Left lung (tissue), 10 donors: ENCODE results near the gene GPR3. TPM values are rescaled to one million over a fixed set of nuclear protein-coding genes. Genes with fewer than 3 reads are reported as not detected.

Source experiments
- ATAC-seq: fragments of 200-7000 bp; cut with Tn5 transposase; one replicate; pipeline ENCODE4 v1.9.1; 2020; ENCODE audit warnings: moderate library complexity
- DNase-seq, 4 donors: peaks; one replicate each; pipeline ENCODE4 v3.0.0-alpha.2; 2013 to 2020
- H3K27ac ChIP-seq, 2 donors: fragments of 200-600 bp; sonication (generic) in 1 of 2; one replicate each; pipeline versions ENCODE4 v1.5.0 to v1.8.0; 2020 to 2021
- H3K27me3 ChIP-seq, 2 donors: fragments of 200-600 bp; sonication (generic) in 1 of 2; one replicate each; pipeline versions ENCODE4 v1.5.0 to v1.8.0; 2020 to 2021
- H3K36me3 ChIP-seq, 2 donors: fragments of 200-600 bp; sonication (generic) in 1 of 2; one replicate each; pipeline versions ENCODE4 v1.5.0 to v1.8.0; 2020 to 2021
- H3K4me1 ChIP-seq, 2 donors: fragments of 200-600 bp; one replicate each; pipeline ENCODE4 v1.8.0; 2021
- H3K4me3 ChIP-seq, 2 donors: fragments of 200-600 bp; sonication (generic) in 1 of 2; one replicate each; pipeline versions ENCODE4 v1.5.0 to v1.8.0; 2020 to 2021; ENCODE audit warnings: mild to moderate bottlenecking in 1 of 2
- H3K9me3 ChIP-seq, 2 donors: fragments of 200-600 bp; sonication (generic) in 1 of 2; one replicate each; pipeline versions ENCODE4 v1.5.0 to v1.8.0; 2020 to 2021
- intact Hi-C, 2 donors: fragments of 100-400 bp; cut with DNase I; formaldehyde crosslinking; loops; one replicate each; pipeline versions ENCODE4 v1.11.2 to v1.14.2; 2022
- polyA plus RNA-seq, 6 donors: library from polyadenylated mRNA; unstranded; fragments of 120-200 nt; gene quantifications; one replicate each; pipeline ENCODE4 v1.2.1, GENCODE V29; 2013; ENCODE audit not compliant: insufficient read length in 6 of 6
- total RNA-seq, 2 donors: library from RNA; stranded (reverse); fragmentation: NEBNext Ultra II Directional; extraction: Animal tissue kit (Norgen Biotek cat#: 25700); gene quantifications; one replicate each; pipeline ENCODE4 v1.2.1, GENCODE V29; 2021
- TF ChIP-seq, protein P1 (sequence below), 2 donors: fragments of 200-600 bp; sonication (generic) in 1 of 2; IDR thresholded peaks; one replicate each; pipeline versions ENCODE4 v1.5.0 to v1.8.0; 2021; ENCODE audit warnings: antibody characterized with exemption in 2 of 2
- donor health status: DM: no; HTN: yes; CAD: no.
- donor health status: DM: no; HTN: no; CAD: no.

GPR3 gene
- total and polyA plus RNA-seq, 8 donors = 0.16 to 1.7 (median 0.97) TPM

DNA sequence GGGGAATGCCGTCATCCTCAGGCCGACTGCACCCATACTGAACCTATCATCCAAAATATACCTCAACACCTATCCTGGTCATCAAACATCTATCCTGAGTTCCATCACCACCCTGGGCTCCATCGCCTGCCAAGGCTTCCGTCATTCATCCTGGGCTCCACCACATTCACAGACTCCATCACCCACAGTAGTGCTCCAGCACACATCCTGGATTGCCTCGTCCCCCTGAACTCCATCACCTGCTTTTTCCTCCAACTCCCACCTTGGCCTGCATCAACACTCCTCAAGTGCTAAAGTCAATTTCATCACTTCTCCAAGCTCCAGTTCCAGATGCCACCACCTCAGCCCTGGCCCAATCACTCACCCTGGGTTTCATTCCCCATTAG is 33.5 kb upstream of the GPR3 start:
- intact Hi-C loops = loop anchor here in 1 of 2 donors (5.0 kb wide), 1 partner anchor 33 kb away; the partner anchor contains the start of gene GPR3

DNA sequence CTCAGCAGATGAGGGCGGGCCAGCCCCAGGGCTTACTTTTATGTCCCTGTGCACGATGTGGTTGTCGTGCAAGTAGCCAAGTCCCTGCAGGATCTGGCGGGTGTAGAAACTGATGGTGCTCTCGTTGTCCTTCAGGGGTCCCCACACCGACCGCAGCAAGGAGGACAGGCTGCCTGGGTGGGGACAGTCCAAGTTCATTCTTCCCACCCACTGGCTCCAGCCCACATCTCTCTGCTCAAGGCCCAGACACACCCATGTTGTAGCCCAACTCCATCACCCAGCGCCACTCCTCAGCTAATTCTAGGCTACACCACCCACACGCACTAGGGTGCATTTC is 32.6 kb upstream of the GPR3 start:
- H3K36me3 ChIP-seq = peaks cover 0 to 100% of the 10 kb centered on the region in 2 donors
- TF ChIP-seq, protein P1, sequence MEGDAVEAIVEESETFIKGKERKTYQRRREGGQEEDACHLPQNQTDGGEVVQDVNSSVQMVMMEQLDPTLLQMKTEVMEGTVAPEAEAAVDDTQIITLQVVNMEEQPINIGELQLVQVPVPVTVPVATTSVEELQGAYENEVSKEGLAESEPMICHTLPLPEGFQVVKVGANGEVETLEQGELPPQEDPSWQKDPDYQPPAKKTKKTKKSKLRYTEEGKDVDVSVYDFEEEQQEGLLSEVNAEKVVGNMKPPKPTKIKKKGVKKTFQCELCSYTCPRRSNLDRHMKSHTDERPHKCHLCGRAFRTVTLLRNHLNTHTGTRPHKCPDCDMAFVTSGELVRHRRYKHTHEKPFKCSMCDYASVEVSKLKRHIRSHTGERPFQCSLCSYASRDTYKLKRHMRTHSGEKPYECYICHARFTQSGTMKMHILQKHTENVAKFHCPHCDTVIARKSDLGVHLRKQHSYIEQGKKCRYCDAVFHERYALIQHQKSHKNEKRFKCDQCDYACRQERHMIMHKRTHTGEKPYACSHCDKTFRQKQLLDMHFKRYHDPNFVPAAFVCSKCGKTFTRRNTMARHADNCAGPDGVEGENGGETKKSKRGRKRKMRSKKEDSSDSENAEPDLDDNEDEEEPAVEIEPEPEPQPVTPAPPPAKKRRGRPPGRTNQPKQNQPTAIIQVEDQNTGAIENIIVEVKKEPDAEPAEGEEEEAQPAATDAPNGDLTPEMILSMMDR (IDR thresholded peaks at IDR 0.05) = no peak

More for the DNA sequence above, 33.5 kb upstream of the GPR3 start:
- Histone ChIP-seq H3K4me3 (no peak overlapping the region), H3K4me1 (peaks cover 0 to 33% of the 10 kb centered on the region in 2 donors), H3K27me3 (no peaks in the 10 kb centered on the region), H3K9me3 (no peaks in the 10 kb centered on the region), H3K27ac (no peak overlapping the region), H3K36me3 (peaks cover 0 to 100% of the 10 kb centered on the region in 2 donors)
- DNase-seq = no peak
- ATAC-seq = no peak
- TF ChIP-seq, protein P1 (IDR thresholded peaks at IDR 0.05) = no peak

DNA sequence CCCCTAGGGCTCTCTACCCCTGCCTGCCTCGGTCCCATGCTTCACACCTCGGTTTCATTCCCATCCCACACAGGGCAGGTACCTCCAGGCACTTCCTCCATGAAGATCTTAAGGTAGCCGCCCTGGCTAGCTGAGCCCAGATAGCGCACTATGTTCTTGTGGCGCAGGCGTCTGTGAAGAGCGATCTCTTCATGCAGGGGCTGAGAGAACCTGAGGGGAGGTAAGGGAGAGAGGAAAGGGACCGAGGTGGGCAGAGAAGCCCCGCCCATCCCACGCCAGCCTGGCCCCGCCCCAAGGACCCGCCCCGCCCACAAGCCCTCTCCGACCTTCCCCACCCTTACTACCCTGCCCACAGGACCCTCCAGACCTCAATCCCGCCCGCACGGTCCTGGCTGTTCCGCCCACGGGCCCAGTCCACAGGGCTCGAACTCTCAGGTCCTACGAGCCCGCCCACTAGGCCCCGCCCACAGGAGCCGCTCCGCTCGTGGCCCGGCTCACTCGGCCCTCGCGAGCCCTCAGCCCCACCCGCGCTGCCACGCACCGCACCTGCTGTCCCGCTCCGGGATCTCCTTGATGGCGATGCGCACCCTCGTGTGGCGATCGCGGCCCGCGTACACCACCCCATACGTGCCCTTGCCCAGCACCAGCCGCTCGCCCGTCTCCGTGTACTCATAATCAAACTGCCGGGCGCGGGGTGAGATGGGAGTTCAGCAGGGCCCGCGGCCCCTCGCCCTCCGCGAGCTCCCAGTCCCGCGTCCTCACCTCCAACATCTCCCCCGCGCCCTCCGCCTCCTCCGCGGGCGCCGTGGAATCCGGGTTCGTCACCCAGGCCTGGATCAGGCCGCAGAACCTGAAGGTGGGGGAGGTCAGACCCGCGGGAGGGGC is 32.0 kb upstream of the GPR3 start:
- TF ChIP-seq, protein P1 (IDR thresholded peaks at IDR 0.05) = no peak
- ATAC-seq (no peak), DNase-seq (peak in 1 of 4 donors; percentile 92)
- H3K27ac ChIP-seq = no peak overlapping the region
- H3K4me3 ChIP-seq = peak overlapping the region in 1 of 2 donors; percentile 44
- H3K4me1 ChIP-seq = peaks cover 10 to 47% of the 10 kb centered on the region in 2 donors
- H3K9me3 ChIP-seq = no peaks in the 10 kb centered on the region
- no peaks in the 10 kb centered on the region for H3K27me3 ChIP-seq
- H3K36me3 ChIP-seq = peaks cover 0 to 96% of the 10 kb centered on the region in 2 donors
- intact Hi-C loops = no loop called here

More for the DNA sequence above, 32.6 kb upstream of the GPR3 start:
- Histone ChIP-seq H3K27me3 (no peaks in the 10 kb centered on the region), H3K9me3 (no peaks in the 10 kb centered on the region), H3K27ac (no peak overlapping the region), H3K4me1 (peaks cover 5 to 42% of the 10 kb centered on the region in 2 donors), H3K4me3 (no peak overlapping the region)
- DNase-seq (no peak), ATAC-seq (no peak)
- intact Hi-C loops = loop anchor here in 1 of 2 donors (5.0 kb wide), 1 partner anchor 33 kb away; the partner anchor contains the start of gene GPR3

DNA sequence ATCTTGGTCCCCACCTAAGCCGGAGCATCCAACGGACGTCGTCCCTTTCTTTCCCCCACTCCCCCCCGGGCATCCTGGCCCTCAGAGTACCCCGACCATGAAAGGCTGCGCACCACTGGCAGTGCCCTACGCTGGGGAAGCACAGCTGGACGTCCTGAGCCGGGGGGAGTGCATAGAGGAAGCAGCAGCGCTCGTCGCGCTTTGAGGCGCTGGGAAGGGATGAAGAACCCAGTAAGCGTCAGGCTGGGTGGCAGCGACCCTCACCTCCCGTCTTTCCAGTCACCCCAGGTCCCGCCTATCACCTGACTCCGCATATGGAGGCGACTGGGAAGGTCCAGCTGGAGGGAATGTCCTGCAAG is 31.4 kb upstream of the GPR3 start:
- H3K27me3 ChIP-seq = no peaks in the 10 kb centered on the region
- no peak overlapping the region for H3K27ac ChIP-seq
- H3K4me1 ChIP-seq = peaks cover 10 to 47% of the 10 kb centered on the region in 2 donors
- DNase-seq = no peak
- peaks cover 0 to 90% of the 10 kb centered on the region in 2 donors for H3K36me3 ChIP-seq
- H3K9me3 ChIP-seq = no peaks in the 10 kb centered on the region
- H3K4me3 ChIP-seq = peak overlapping the region in 1 of 2 donors; percentile 44
- intact Hi-C loops = no loop called here
- ATAC-seq = no peak
- TF ChIP-seq, protein P1 (IDR thresholded peaks at IDR 0.05) = no peak

DNA sequence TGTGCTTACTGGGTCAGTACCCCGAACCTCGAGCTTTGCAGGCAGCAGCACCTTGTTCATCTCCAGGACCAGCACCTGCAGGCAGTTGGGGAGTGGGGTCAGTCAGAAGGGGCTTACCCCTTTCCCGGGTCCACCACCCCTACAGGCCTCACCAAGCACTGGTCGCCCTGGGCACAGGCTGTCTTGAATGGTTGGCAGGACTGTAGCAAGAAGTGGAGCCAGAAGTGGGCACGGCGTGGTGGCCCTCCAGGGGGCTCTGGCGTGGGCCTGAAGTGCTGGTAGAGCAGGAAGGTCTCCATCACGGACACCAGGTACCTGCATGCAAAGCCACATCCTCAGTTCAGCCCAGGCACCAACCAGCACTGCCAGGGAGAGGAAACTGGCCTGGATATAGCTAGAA is 30.9 kb upstream of the GPR3 start:
- no peak for DNase-seq
- no peak overlapping the region for H3K27ac ChIP-seq
- no peaks in the 10 kb centered on the region for H3K9me3 ChIP-seq
- TF ChIP-seq, protein P1 (IDR thresholded peaks at IDR 0.05) = no peak
- peaks cover 10 to 47% of the 10 kb centered on the region in 2 donors for H3K4me1 ChIP-seq
- intact Hi-C loops = no loop called here
- no peak overlapping the region for H3K4me3 ChIP-seq
- no peak for ATAC-seq
- H3K27me3 ChIP-seq = peaks cover 0 to 1% of the 10 kb centered on the region in 2 donors
- H3K36me3 ChIP-seq = peaks cover 0 to 84% of the 10 kb centered on the region in 2 donors
